Mucosa of gallbladder (tissue), 1 donor: ENCODE data around the gene RAD51B. TPM values are rescaled to one million over a fixed set of nuclear protein-coding genes. Genes with fewer than 3 reads are reported as not detected.
"Not testable (repeated sequence)": the region's sequence is repeated elsewhere in the genome, so short reads cannot be mapped to it uniquely, and the experiment has no call there.

Experiments
- DNase-seq: peaks from one replicate; pipeline ENCODE4 v3.0.0-alpha.2; 2020; ENCODE audit warnings: low spot score
- total RNA-seq: library from RNA; stranded (reverse); gene quantifications from one replicate; pipeline ENCODE4 v1.2.1, GENCODE V29; 2021
- donor health status: DM: no; HTN: no; CAD: no.

Gene RAD51B
- total RNA-seq, 1 donor from 2014 or later, result 18.5 TPM

GRCh38 chr14:68075382-68076029 is 255.9 kb downstream of the RAD51B start:
- no peak for DNase-seq

GRCh38 chr14:68076451-68076850 is 256.9 kb downstream of the RAD51B start:
- DNase-seq, result no peak

- no peak for DNase-seq
Measured at GRCh38 chr14:68079941-68080697, 260.5 kb downstream of the RAD51B start.

GRCh38 chr14:68081489-68081888 is 261.9 kb downstream of the RAD51B start:
- no peak for DNase-seq

- no peak for DNase-seq
Measured at GRCh38 chr14:68082698-68083291, 263.2 kb downstream of the RAD51B start.

- no peak for DNase-seq
Measured at GRCh38 chr14:68084256-68084655, 264.7 kb downstream of the RAD51B start.

- DNase-seq, result no peak
Measured at GRCh38 chr14:68085742-68086141, 266.2 kb downstream of the RAD51B start.

- DNase-seq, result no peak
Measured at GRCh38 chr14:68088451-68088854, 268.9 kb downstream of the RAD51B start.

GRCh38 chr14:68089146-68089731 is 269.7 kb downstream of the RAD51B start:
- no peak for DNase-seq

GRCh38 chr14:68094158-68094557 is 274.6 kb downstream of the RAD51B start:
- DNase-seq, result no peak

GRCh38 chr14:68094752-68095151 is 275.2 kb downstream of the RAD51B start:
- no peak for DNase-seq

- no peak for DNase-seq
Measured at GRCh38 chr14:68097727-68098126, 278.1 kb downstream of the RAD51B start.

GRCh38 chr14:68098834-68099233 is 279.3 kb downstream of the RAD51B start:
- no peak for DNase-seq

- no peak for DNase-seq
Measured at GRCh38 chr14:68099495-68100045, 280.0 kb downstream of the RAD51B start.

- DNase-seq, result not testable (repeated sequence)
Measured at GRCh38 chr14:68101715-68102301, 282.2 kb downstream of the RAD51B start.

- DNase-seq, result no peak
Measured at GRCh38 chr14:68103853-68104252, 284.3 kb downstream of the RAD51B start.

- DNase-seq, result no peak
Measured at GRCh38 chr14:68104518-68104917, 284.9 kb downstream of the RAD51B start.

- DNase-seq, result no peak
Measured at GRCh38 chr14:68105816-68106215, 286.2 kb downstream of the RAD51B start.

GRCh38 chr14:68106456-68106855 is 286.9 kb downstream of the RAD51B start:
- DNase-seq, result no peak

- DNase-seq, result no peak
Measured at GRCh38 chr14:68106905-68107304, 287.3 kb downstream of the RAD51B start.

- DNase-seq, result no peak
Measured at GRCh38 chr14:68109132-68109900, 289.7 kb downstream of the RAD51B start.
